Measurements from ENCODE around the gene PGAM1.

GRCh38 chr10:97399843-97400545 is 26.0 kb upstream of the PGAM1 start:
- TF ChIP-seq SP2 (tag by site-specific recombination; IDR thresholded peaks at IDR 0.05) (peak; percentile 61), ZNF629 (tag by site-specific recombination; IDR thresholded peaks at IDR 0.05) (peak; percentile 84), YY1 (tag by site-specific recombination; IDR thresholded peaks at IDR 0.05) (no peak), ZNF211 (tag by site-specific recombination; IDR thresholded peaks at IDR 0.05; ENCODE audit: low read depth) (no peak), ZNF175 (tag by site-specific recombination; IDR thresholded peaks at IDR 0.05) (no peak), INSM2 (tag by site-specific recombination; IDR thresholded peaks at IDR 0.05) (no peak), ZNF404 (tag by site-specific recombination; IDR thresholded peaks at IDR 0.05) (no peak)
- TF ChIP-seq, protein P1, sequence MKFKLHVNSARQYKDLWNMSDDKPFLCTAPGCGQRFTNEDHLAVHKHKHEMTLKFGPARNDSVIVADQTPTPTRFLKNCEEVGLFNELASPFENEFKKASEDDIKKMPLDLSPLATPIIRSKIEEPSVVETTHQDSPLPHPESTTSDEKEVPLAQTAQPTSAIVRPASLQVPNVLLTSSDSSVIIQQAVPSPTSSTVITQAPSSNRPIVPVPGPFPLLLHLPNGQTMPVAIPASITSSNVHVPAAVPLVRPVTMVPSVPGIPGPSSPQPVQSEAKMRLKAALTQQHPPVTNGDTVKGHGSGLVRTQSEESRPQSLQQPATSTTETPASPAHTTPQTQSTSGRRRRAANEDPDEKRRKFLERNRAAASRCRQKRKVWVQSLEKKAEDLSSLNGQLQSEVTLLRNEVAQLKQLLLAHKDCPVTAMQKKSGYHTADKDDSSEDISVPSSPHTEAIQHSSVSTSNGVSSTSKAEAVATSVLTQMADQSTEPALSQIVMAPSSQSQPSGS (tag by site-specific recombination; IDR thresholded peaks at IDR 0.05; ENCODE audit: low read depth), result peak; percentile 74
- TF ChIP-seq, protein P2, sequence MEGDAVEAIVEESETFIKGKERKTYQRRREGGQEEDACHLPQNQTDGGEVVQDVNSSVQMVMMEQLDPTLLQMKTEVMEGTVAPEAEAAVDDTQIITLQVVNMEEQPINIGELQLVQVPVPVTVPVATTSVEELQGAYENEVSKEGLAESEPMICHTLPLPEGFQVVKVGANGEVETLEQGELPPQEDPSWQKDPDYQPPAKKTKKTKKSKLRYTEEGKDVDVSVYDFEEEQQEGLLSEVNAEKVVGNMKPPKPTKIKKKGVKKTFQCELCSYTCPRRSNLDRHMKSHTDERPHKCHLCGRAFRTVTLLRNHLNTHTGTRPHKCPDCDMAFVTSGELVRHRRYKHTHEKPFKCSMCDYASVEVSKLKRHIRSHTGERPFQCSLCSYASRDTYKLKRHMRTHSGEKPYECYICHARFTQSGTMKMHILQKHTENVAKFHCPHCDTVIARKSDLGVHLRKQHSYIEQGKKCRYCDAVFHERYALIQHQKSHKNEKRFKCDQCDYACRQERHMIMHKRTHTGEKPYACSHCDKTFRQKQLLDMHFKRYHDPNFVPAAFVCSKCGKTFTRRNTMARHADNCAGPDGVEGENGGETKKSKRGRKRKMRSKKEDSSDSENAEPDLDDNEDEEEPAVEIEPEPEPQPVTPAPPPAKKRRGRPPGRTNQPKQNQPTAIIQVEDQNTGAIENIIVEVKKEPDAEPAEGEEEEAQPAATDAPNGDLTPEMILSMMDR (tag by site-specific recombination; IDR thresholded peaks at IDR 0.05), result no peak
- TF ChIP-seq, protein P3, sequence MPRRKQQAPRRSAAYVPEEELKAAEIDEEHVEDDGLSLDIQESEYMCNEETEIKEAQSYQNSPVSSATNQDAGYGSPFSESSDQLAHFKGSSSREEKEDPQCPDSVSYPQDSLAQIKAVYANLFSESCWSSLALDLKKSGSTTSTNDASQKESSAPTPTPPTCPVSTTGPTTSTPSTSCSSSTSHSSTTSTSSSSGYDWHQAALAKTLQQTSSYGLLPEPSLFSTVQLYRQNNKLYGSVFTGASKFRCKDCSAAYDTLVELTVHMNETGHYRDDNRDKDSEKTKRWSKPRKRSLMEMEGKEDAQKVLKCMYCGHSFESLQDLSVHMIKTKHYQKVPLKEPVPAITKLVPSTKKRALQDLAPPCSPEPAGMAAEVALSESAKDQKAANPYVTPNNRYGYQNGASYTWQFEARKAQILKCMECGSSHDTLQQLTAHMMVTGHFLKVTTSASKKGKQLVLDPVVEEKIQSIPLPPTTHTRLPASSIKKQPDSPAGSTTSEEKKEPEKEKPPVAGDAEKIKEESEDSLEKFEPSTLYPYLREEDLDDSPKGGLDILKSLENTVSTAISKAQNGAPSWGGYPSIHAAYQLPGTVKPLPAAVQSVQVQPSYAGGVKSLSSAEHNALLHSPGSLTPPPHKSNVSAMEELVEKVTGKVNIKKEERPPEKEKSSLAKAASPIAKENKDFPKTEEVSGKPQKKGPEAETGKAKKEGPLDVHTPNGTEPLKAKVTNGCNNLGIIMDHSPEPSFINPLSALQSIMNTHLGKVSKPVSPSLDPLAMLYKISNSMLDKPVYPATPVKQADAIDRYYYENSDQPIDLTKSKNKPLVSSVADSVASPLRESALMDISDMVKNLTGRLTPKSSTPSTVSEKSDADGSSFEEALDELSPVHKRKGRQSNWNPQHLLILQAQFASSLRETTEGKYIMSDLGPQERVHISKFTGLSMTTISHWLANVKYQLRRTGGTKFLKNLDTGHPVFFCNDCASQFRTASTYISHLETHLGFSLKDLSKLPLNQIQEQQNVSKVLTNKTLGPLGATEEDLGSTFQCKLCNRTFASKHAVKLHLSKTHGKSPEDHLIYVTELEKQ (tag by site-specific recombination; IDR thresholded peaks at IDR 0.05; ENCODE audit: borderline replicate concordance), result no peak

Data from HEK293 (cell line).